Measurements from ENCODE around the gene FAM131B. TPM values are rescaled to one million over a fixed set of nuclear protein-coding genes. Genes with fewer than 3 reads are reported as not detected.

Gene FAM131B
- polyA plus RNA-seq, 1 donor (not counting 4 experiments of a cell fraction or from before 2014, with no cell fraction given), result 0.21 TPM

GRCh38 chr7:143408252-143408685, 45.8 kb upstream of the FAM131B start:
- peak overlapping the region; percentile 58 for H2AFZ ChIP-seq (ENCODE audit: control insufficient read depth, low read length)
- dilution Hi-C loops (cut with MboI; ENCODE audit: extremely low pct_ligation_motif_present, low sequenced_read_pairs), result no loop called here

DNA sequence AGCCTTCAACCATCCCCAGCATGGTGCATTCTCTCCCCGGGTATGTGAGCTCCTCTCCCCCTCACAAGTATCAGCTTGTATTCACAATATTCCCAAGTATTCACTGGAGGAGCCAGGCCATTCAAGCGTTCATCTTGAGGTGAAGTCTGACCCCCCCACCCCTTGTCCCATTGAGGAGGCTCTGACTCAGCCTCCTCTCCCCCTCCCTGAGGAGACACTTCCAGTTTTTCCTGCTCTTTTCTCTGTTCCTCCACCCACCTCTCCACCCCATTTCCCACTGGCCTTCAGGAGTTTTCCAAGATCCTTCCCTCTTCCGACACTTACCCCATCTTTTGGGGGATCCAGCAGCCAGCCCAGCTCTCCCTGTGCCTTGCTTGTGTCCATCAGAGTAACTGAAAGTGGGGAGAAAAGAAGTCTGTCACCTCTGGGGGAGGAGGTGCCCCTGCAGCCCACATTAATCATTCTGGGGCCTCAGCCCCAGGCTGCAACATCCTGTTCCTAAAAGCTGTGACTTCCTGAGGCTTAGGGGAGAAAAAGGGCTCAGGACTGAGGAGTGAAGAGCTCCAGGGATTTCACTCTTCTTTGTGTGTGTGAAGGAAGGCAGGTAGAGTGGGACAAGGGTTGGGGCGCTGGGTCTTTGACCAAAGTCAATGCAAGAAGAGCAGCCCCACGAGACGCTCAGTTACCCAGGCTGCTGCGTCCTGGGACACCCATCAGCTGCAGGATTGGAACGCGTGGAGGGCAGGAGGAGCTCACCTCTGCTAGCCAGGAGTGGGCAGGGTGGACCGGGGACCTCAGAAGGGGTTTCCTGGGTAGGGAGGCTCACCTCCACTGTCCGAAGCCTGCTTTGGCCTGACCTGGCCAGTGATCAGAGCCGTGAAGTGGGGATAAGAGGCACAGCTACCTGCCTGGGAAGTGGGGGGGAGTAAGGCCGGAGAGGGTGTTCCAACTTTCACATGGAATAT, 45.1 kb upstream of the FAM131B start:
- peak overlapping the region; percentile 58 for H2AFZ ChIP-seq (ENCODE audit: control insufficient read depth, low read length)
- peaks cover 0 to 2% of the 10 kb centered on the region in 2 experiments for H3K36me3 ChIP-seq (ENCODE audit: control insufficient read depth in 2 of 2, extremely low read depth in 1 of 2, insufficient read depth in 2 of 2, low read length in 2 of 2)
- H3K9me1 ChIP-seq (ENCODE audit: control insufficient read depth, extremely low read depth, insufficient read depth, low read length), result no peaks in the 10 kb centered on the region
- peak overlapping the region; percentile 76 for H3K9ac ChIP-seq (ENCODE audit: control insufficient read depth, extremely low read depth, insufficient read depth, low read length)
- H3K27ac ChIP-seq (ENCODE audit: control insufficient read depth, insufficient read depth, low read length), result peak overlapping the region; percentile 33
- TF ChIP-seq EZH2 (IDR thresholded peaks at IDR 0.05; ENCODE audit: low read length) (no peak), CTCF (optimal IDR thresholded peaks at IDR 0.05 in 1 of 3, IDR thresholded peaks at IDR 0.05 in 1 of 3, conservative IDR thresholded peaks at IDR 0.05 in 1 of 3; ENCODE audit: extremely low read depth in 1 of 3, insufficient read depth in 2 of 3, low read length in 3 of 3) (no peak)
- dilution Hi-C loops (cut with MboI; ENCODE audit: extremely low pct_ligation_motif_present, low sequenced_read_pairs), result no loop called here
- peak overlapping the region; percentile 79 to 86 (median 83) for H3K4me3 ChIP-seq (ENCODE audit: control insufficient read depth in 2 of 3, extremely low read depth in 1 of 3, insufficient read depth in 2 of 3, low read depth in 1 of 3, low read length in 3 of 3)
- no peaks in the 10 kb centered on the region for H3K27me3 ChIP-seq (ENCODE audit: control insufficient read depth, extremely low read depth, insufficient read depth, low read length)
- peaks cover 7% of the 10 kb centered on the region for H3K79me2 ChIP-seq (ENCODE audit: control insufficient read depth, insufficient read depth, low read length)
- no peaks in the 10 kb centered on the region for H4K20me1 ChIP-seq (ENCODE audit: control insufficient read depth, extremely low read depth, insufficient read depth, low read length)
- H3K4me1 ChIP-seq (ENCODE audit: control insufficient read depth, extremely low read depth, insufficient read depth, low read length), result peaks cover 20% of the 10 kb centered on the region
- peak overlapping the region; percentile 96 for H3K4me2 ChIP-seq (ENCODE audit: control insufficient read depth, extremely low read depth, insufficient read depth, low read depth, low read length)
- FAIRE-seq (no peak), DNase-seq (ENCODE audit: low read depth, low spot score) (no peak)
- H3K9me3 ChIP-seq (ENCODE audit: control insufficient read depth, low read depth, low read length), result no peaks in the 10 kb centered on the region

More at GRCh38 chr7:143408252-143408685, 45.8 kb upstream of the FAM131B start:
- Histone ChIP-seq H3K79me2 (ENCODE audit: control insufficient read depth, insufficient read depth, low read length) (peaks cover 7% of the 10 kb centered on the region), H3K4me3 (ENCODE audit: control insufficient read depth in 2 of 3, extremely low read depth in 1 of 3, insufficient read depth in 2 of 3, low read depth in 1 of 3, low read length in 3 of 3) (peak overlapping the region; percentile 79 to 86 (median 83)), H3K4me1 (ENCODE audit: control insufficient read depth, extremely low read depth, insufficient read depth, low read length) (peaks cover 24% of the 10 kb centered on the region), H3K9me3 (ENCODE audit: control insufficient read depth, low read depth, low read length) (no peaks in the 10 kb centered on the region), H3K36me3 (ENCODE audit: control insufficient read depth in 2 of 2, extremely low read depth in 1 of 2, insufficient read depth in 2 of 2, low read length in 2 of 2) (peaks cover 0 to 2% of the 10 kb centered on the region in 2 experiments), H3K4me2 (ENCODE audit: control insufficient read depth, extremely low read depth, insufficient read depth, low read depth, low read length) (peak overlapping the region; percentile 96), H3K9me1 (ENCODE audit: control insufficient read depth, extremely low read depth, insufficient read depth, low read length) (no peaks in the 10 kb centered on the region), H3K27ac (ENCODE audit: control insufficient read depth, insufficient read depth, low read length) (peak overlapping the region; percentile 33), H3K9ac (ENCODE audit: control insufficient read depth, extremely low read depth, insufficient read depth, low read length) (peak overlapping the region; percentile 76), H3K27me3 (ENCODE audit: control insufficient read depth, extremely low read depth, insufficient read depth, low read length) (no peaks in the 10 kb centered on the region), H4K20me1 (ENCODE audit: control insufficient read depth, extremely low read depth, insufficient read depth, low read length) (no peaks in the 10 kb centered on the region)
- DNase-seq (ENCODE audit: low read depth, low spot score) (no peak), FAIRE-seq (no peak)
- TF ChIP-seq CTCF (optimal IDR thresholded peaks at IDR 0.05 in 1 of 3, IDR thresholded peaks at IDR 0.05 in 1 of 3, conservative IDR thresholded peaks at IDR 0.05 in 1 of 3; ENCODE audit: extremely low read depth in 1 of 3, insufficient read depth in 2 of 3, low read length in 3 of 3) (no peak), EZH2 (IDR thresholded peaks at IDR 0.05; ENCODE audit: low read length) (no peak)
